PC-3 (cell line): ENCODE measurements around the gene RIT2. TPM values are rescaled to one million over a fixed set of nuclear protein-coding genes. Genes with fewer than 3 reads are reported as not detected.

Source experiments
- ATAC-seq: fragments of 200-7000 bp; cut with Tn5 transposase; 2 replicates; pipeline ENCODE4 v1.9.1; 2020; ENCODE audit warnings: mild to moderate bottlenecking, moderate library complexity
- BruUV-seq: library from RNA; stranded (reverse); fragments of 400-500 nt; replicated peaks from 2 replicates; lab custom pipeline; 2021; lab: Mats Ljungman, UMichigan
- CTCF ChIA-PET: fragments of 300-600 bp; sonication (Branson Sonifier 250); formaldehyde crosslinking; loops from one replicate; lab custom pipeline; 2022; ENCODE audit warnings: antibody characterized with exemption; lab: Charles Lee
- POLR2A ChIA-PET: fragments of 300-600 bp; sonication (Branson Sonifier 250); formaldehyde crosslinking; loops from one replicate; lab custom pipeline; 2022; ENCODE audit warnings: antibody characterized with exemption; ENCODE audit not compliant: unreplicated experiment; lab: Charles Lee
- DNase-seq: peaks from one replicate; pipeline ENCODE4 v3.0.0-alpha.2; 2015
- H2AFZ ChIP-seq: fragments of 300-600 bp; sonication (generic); 2 replicates; pipeline ENCODE4 v1.6.0; 2016; ENCODE audit warnings: antibody characterized with exemption, low read length
- H3F3A ChIP-seq: fragments of 300-600 bp; sonication (generic); one replicate; pipeline ENCODE4 v1.6.0; 2017; ENCODE audit warnings: antibody characterized with exemption, low read length, control low read depth, mild to moderate bottlenecking; ENCODE audit not compliant: unreplicated experiment
- H3K27ac ChIP-seq: fragments of 300-600 bp; sonication (generic); 2 replicates; pipeline ENCODE4 v1.5.1; 2016; ENCODE audit warnings: mild to moderate bottlenecking, low read length
- H3K27me3 ChIP-seq: fragments of 300-600 bp; sonication (generic); 2 replicates; pipeline ENCODE4 v1.6.1; 2016; ENCODE audit warnings: low read length, mixed read lengths
- H3K36me3 ChIP-seq: fragments of 300-600 bp; sonication (generic); 2 replicates; pipeline ENCODE4 v1.6.1; 2016; ENCODE audit warnings: low read depth, mixed run types, low read length, mixed read lengths
- H3K4me1 ChIP-seq: fragments of 300-600 bp; sonication (generic); 2 replicates; pipeline ENCODE4 v1.5.1; 2016; ENCODE audit warnings: low read length; ENCODE audit not compliant: insufficient read depth
- H3K4me2 ChIP-seq: fragments of 300-600 bp; sonication (generic); 2 replicates; pipeline ENCODE4 v1.6.0; 2016; ENCODE audit warnings: low read length
- H3K4me3 ChIP-seq: fragments of 300-600 bp; sonication (generic); 2 replicates; pipeline ENCODE4 v1.5.1; 2016; ENCODE audit warnings: mild to moderate bottlenecking, low read length, mixed read lengths
- H3K79me2 ChIP-seq: fragments of 300-600 bp; sonication (generic); 2 replicates; pipeline ENCODE4 v1.6.1; 2017; ENCODE audit warnings: low read length, mixed read lengths
- H3K9ac ChIP-seq: fragments of 300-600 bp; sonication (generic); 2 replicates; pipeline ENCODE4 v1.6.0; 2016; ENCODE audit warnings: mild to moderate bottlenecking, low read length
- H3K9me2 ChIP-seq: fragments of 300-600 bp; sonication (generic); replicated peaks from 2 replicates; pipeline ENCODE4 v1.6.1; 2016; ENCODE audit warnings: mixed run types, low read length, mixed read lengths
- H3K9me3 ChIP-seq: fragments of 300-600 bp; sonication (generic); 2 replicates; pipeline ENCODE4 v1.6.1; 2016; ENCODE audit warnings: low read length, mixed read lengths
- H4K20me1 ChIP-seq: fragments of 300-600 bp; sonication (generic); 2 replicates; pipeline ENCODE4 v1.6.1; 2016; ENCODE audit warnings: low read length, mixed read lengths
- EZH2 ChIP-seq: fragments of 300-600 bp; sonication (generic); IDR thresholded peaks from one replicate; pipeline ENCODE4 v1.6.1; 2017; ENCODE audit warnings: antibody characterized with exemption, mild to moderate bottlenecking, low read length; ENCODE audit not compliant: unreplicated experiment
- EZH2phosphoT487 ChIP-seq: fragments of 300-600 bp; sonication (generic); IDR thresholded peaks from 2 replicates; pipeline ENCODE4 v1.6.1; 2018; ENCODE audit warnings: mild to moderate bottlenecking, antibody characterized with exemption, low read length, borderline replicate concordance
- intact Hi-C: fragments of 100-400 bp; cut with micrococcal nuclease; formaldehyde crosslinking; loops from 2 replicates; pipeline ENCODE4 v1.9.0; 2023
- total RNA-seq: library from RNA; depleted of rRNA; stranded (reverse); fragments of >200 nt; gene quantifications from 2 replicates; pipeline ENCODE4 v1.2.3, GENCODE V29; 2014
- TF ChIP-seq, protein P1 (sequence below): fragments of 300-600 bp; sonication (generic); conservative IDR thresholded peaks from 2 replicates; pipeline ENCODE4 v1.5.1; 2017; ENCODE audit warnings: antibody characterized with exemption, low read depth, mild to moderate bottlenecking, low read length

The RIT2 gene
- total RNA-seq, 1 experiment from 2014 or later: not detected

DNA sequence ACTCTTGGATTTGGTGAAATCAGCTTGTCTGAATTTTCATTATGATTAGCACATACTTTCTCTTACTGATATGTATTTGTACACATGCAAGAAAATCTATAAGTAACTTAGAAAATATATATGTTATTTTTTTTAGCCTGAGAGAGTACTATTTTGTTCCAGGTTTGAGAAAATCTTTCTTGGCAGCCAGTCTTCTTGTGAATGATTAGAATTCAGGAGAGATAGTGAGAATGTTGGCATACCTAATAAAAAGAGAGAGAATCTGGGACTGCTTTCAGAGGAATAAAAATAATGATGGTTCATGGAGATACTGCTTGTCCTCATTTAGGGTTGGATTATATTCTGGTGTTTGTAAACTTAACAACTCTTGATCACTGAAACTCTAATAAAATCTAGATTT, 44.4 kb upstream of the RIT2 start:
- Histone ChIP-seq H3K9me2 (no peaks in the 10 kb centered on the region), H3K4me3 (no peak overlapping the region), H3K4me1 (no peaks in the 10 kb centered on the region), H3F3A (no peaks in the 10 kb centered on the region), H3K9ac (no peak overlapping the region), H4K20me1 (no peaks in the 10 kb centered on the region), H3K36me3 (no peaks in the 10 kb centered on the region), H3K4me2 (no peak overlapping the region), H3K9me3 (no peaks in the 10 kb centered on the region), H3K79me2 (no peaks in the 10 kb centered on the region), H3K27ac (no peak overlapping the region), H3K27me3 (no peaks in the 10 kb centered on the region), H2AFZ (no peak overlapping the region)
- POLR2A ChIA-PET: no interaction called here
- CTCF ChIA-PET: no interaction called here
- ATAC-seq (no peak), DNase-seq (no peak)
- BruUV-seq: no TSS peak
- intact Hi-C loops: no loop called here
- TF ChIP-seq EZH2phosphoT487: no peak
- TF ChIP-seq, protein P1, sequence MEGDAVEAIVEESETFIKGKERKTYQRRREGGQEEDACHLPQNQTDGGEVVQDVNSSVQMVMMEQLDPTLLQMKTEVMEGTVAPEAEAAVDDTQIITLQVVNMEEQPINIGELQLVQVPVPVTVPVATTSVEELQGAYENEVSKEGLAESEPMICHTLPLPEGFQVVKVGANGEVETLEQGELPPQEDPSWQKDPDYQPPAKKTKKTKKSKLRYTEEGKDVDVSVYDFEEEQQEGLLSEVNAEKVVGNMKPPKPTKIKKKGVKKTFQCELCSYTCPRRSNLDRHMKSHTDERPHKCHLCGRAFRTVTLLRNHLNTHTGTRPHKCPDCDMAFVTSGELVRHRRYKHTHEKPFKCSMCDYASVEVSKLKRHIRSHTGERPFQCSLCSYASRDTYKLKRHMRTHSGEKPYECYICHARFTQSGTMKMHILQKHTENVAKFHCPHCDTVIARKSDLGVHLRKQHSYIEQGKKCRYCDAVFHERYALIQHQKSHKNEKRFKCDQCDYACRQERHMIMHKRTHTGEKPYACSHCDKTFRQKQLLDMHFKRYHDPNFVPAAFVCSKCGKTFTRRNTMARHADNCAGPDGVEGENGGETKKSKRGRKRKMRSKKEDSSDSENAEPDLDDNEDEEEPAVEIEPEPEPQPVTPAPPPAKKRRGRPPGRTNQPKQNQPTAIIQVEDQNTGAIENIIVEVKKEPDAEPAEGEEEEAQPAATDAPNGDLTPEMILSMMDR: no peak
- no peak for TF ChIP-seq EZH2

DNA sequence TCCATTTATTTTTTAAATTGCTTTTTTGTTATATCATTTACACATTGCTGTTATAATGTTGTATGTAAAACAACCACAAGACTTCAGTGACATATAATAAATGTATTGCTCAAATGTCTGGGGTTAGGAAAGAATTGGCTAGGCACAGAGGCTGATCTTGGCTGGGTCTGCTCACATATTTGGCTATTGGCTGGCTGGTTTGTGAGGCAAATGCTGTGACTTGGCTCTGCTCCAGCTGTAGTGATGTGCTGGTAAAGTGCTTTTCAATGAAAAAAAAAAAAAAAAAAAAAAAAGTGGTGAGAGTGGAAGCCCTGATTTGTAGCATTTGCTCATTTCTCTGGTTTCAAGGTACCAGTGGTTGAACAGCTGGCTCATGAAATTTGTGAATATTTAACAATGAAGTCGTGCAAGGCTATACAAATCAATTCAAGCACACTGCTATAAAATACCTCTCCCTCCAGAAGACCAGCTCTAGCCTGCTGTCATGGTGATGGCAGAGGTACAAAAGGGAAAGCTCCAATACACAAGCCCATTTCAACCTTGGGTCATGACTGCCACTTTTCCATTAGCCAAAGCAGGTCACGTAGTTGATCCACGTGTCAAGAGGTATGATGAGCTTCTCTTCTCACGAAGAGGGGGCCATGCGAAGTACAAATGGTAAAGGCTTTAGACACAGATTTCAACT, 43.7 kb upstream of the RIT2 start:
- H3K9me2 ChIP-seq: no peaks in the 10 kb centered on the region
- CTCF ChIA-PET: no interaction called here
- no peak overlapping the region for H3K27ac ChIP-seq
- no peaks in the 10 kb centered on the region for H3K79me2 ChIP-seq
- H3K9me3 ChIP-seq: no peaks in the 10 kb centered on the region
- H3K9ac ChIP-seq: no peak overlapping the region
- TF ChIP-seq, protein P1: no peak
- TF ChIP-seq EZH2: no peak
- TF ChIP-seq EZH2phosphoT487: no peak
- H3F3A ChIP-seq: no peaks in the 10 kb centered on the region
- H3K4me3 ChIP-seq: no peak overlapping the region
- no TSS peak for BruUV-seq
- DNase-seq (no peak), ATAC-seq (no peak)
- POLR2A ChIA-PET: no interaction called here
- H3K36me3 ChIP-seq: no peaks in the 10 kb centered on the region
- H2AFZ ChIP-seq: no peak overlapping the region
- no peak overlapping the region for H3K4me2 ChIP-seq
- no peaks in the 10 kb centered on the region for H4K20me1 ChIP-seq
- intact Hi-C loops: no loop called here
- H3K27me3 ChIP-seq: no peaks in the 10 kb centered on the region
- H3K4me1 ChIP-seq: no peaks in the 10 kb centered on the region

DNA sequence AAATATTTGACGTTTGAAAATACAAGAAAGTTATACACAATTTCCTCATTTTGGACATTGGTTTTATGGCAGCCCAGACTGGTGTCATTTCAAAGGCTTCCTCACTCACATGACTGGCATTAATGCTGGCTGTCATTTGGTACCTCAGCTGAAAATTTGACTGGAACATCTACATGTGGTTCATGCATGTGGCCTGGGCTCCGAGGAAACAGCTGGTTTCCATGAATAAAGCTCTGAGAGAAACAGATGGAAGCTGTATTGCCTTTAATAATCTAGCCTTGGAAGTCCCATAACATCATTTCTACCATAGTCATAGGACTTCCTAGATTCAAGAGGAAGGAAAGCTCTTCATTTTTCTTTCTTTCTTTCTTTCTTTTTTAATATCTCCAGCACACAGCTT, 42.9 kb upstream of the RIT2 start:
- POLR2A ChIA-PET: no interaction called here

More for the DNA sequence above, 42.9 kb upstream of the RIT2 start:
- no peaks in the 10 kb centered on the region for H3K79me2 ChIP-seq
- DNase-seq (no peak), ATAC-seq (no peak)
- H3K9ac ChIP-seq: no peak overlapping the region
- H2AFZ ChIP-seq: no peak overlapping the region
- intact Hi-C loops: no loop called here
- BruUV-seq: no TSS peak
- H3K27me3 ChIP-seq: no peaks in the 10 kb centered on the region
- H3K9me3 ChIP-seq: no peaks in the 10 kb centered on the region
- no peak overlapping the region for H3K4me2 ChIP-seq
- H3F3A ChIP-seq: no peaks in the 10 kb centered on the region
- no peaks in the 10 kb centered on the region for H3K36me3 ChIP-seq
- CTCF ChIA-PET: no interaction called here
- no peaks in the 10 kb centered on the region for H3K9me2 ChIP-seq
- H3K4me1 ChIP-seq: no peaks in the 10 kb centered on the region
- H4K20me1 ChIP-seq: no peaks in the 10 kb centered on the region
- H3K27ac ChIP-seq: no peak overlapping the region
- no peak overlapping the region for H3K4me3 ChIP-seq
- TF ChIP-seq, protein P1: no peak
- no peak for TF ChIP-seq EZH2
- no peak for TF ChIP-seq EZH2phosphoT487
